Activated naive CD4-positive, alpha-beta T cell treated with anti-CD3 and anti-CD28 coated beads, Interleukin-2, amount 50 U/mL, for 24 hours (primary cell): ENCODE results near the gene CACNG1.

Source experiments
- H3K27ac Mint-ChIP-seq: one replicate; pipeline ENCODE4 v1.8.0; 2021; ENCODE audit warnings: mild to moderate bottlenecking, mixed read lengths
- H3K27me3 Mint-ChIP-seq: one replicate; pipeline ENCODE4 v1.8.0; 2021; ENCODE audit warnings: mixed read lengths
- H3K36me3 Mint-ChIP-seq: one replicate; pipeline ENCODE4 v1.8.0; 2021; ENCODE audit warnings: mixed read lengths
- H3K4me1 Mint-ChIP-seq: one replicate; pipeline ENCODE4 v1.8.0; 2021; ENCODE audit warnings: mixed read lengths
- H3K4me3 Mint-ChIP-seq: one replicate; pipeline ENCODE4 v1.8.0; 2021; ENCODE audit warnings: mild to moderate bottlenecking, mixed read lengths
- H3K9me3 Mint-ChIP-seq: one replicate; pipeline ENCODE4 v1.8.0; 2021; ENCODE audit warnings: mixed read lengths

The CACNG1 gene

DNA sequence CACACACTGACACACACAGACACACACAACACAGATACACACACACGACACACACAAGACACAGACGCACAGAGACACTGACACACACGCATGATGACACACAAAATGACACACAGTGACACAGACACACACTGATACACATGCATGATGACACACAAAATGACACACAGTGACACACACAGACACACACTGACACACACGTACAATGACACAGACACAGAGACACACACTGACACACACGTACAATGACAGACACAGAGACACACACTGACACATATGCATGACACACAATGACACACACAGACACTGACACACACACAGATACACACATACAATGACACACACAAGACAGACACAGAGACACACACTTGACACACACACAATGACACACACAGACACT is 10.3 kb downstream of the CACNG1 start:
- Mint-ChIP-seq H3K4me1 (no peaks in the 10 kb centered on the region), H3K4me3 (no peak overlapping the region), H3K9me3 (no peaks in the 10 kb centered on the region), H3K27me3 (no peaks in the 10 kb centered on the region), H3K27ac (no peak overlapping the region), H3K36me3 (no peaks in the 10 kb centered on the region)

DNA sequence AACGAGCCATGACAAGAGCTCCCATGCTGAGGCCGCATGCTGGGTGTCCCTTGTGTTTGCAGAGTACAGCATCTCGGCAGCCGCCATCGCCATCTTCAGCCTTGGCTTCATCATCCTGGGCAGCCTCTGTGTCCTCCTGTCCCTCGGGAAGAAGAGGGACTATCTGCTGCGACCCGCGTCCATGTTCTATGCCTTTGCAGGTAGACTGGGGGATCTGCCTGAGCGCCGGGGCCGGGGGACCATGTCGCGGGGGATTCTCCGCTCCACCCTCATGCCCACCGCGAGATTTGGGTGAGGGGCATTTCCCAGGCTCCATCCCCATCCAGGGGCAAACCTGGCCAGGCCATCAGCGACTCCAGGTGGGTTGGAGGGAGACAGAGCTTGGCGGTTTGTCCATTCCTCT is 10.7 kb downstream of the CACNG1 start:
- H3K4me1 Mint-ChIP-seq, result no peaks in the 10 kb centered on the region
- H3K36me3 Mint-ChIP-seq, result no peaks in the 10 kb centered on the region
- no peaks in the 10 kb centered on the region for H3K9me3 Mint-ChIP-seq
- H3K27me3 Mint-ChIP-seq, result no peaks in the 10 kb centered on the region
- no peak overlapping the region for H3K4me3 Mint-ChIP-seq
- H3K27ac Mint-ChIP-seq, result no peak overlapping the region

DNA sequence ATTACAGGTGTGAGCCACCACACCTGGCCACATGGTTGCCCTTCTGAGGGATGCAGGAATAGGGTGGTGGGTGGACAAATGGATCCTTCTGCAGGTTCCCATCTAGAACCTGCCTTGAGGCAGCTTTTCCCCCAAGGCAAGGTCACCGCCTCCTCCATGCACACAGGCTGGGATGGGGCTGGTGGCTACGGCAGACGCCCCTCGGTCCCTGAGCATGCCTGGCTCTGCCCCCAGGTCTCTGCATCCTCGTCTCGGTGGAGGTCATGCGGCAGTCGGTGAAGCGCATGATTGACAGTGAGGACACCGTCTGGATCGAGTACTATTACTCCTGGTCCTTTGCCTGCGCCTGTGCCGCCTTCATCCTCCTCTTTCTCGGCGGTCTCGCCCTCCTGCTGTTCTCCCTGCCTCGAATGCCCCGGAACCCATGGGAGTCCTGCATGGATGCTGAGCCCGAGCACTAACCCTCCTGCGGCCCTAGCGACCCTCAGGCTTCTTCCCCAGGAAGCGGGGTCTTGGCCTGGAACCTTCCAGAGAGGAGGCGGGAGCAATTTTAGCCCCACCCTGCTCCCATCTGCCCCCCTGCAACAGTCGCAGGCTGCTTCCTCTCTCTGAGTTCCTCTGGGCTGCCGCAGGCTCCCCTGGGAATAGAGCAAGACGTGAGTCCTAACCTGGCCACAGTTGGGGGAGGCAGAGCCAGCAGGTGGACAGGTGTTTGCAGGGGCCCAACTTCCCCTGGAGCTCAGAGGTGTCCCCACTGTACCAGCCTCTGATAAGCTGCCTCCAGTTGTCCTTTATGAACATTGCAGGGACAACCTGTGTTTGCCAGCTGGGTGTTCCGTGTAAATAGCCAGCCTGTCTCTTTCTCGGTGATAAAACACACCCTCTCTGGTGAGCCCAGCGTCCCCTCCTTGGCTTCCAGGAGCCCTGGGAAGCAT is 11.7 kb downstream of the CACNG1 start:
- Mint-ChIP-seq H3K4me3 (no peak overlapping the region), H3K9me3 (no peaks in the 10 kb centered on the region), H3K36me3 (peaks cover 7% of the 10 kb centered on the region), H3K4me1 (no peaks in the 10 kb centered on the region), H3K27ac (no peak overlapping the region), H3K27me3 (no peaks in the 10 kb centered on the region)

DNA sequence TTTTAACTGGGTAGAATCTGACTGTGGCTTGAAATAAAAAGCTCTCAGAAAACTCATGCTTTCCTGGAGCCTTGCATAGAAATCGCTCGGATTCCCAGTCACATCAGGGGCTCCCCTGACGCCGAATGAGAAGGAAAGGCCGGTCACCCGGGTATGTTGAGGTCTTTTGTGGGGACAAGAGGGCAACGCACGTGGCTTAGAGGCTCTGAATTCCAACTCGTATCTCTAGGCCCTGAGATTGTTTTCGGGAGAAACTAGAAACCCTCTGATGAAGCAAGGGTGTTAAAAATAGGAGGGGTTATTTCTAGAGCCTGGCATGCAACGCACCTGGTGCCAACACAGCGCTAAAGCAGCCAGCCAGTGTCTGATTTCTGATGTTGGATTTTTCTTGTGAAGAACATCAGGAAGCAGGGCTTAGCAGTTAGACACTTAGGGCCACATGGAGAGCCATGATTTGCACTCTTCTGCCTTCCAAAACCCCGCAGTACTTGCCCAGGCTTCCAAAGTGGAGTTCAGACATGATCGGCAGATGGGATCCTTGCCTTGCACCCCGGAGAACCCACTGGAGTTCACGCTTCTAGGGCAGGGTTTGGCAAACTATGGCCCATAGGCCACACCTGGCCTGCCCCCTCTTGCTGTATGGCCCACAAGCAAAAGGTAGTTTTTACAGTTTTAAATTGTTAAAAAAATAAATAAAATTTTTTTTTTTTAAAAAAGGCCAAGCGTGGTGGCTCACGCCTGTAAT is 12.6 kb downstream of the CACNG1 start:
- no peak overlapping the region for H3K4me3 Mint-ChIP-seq

DNA sequence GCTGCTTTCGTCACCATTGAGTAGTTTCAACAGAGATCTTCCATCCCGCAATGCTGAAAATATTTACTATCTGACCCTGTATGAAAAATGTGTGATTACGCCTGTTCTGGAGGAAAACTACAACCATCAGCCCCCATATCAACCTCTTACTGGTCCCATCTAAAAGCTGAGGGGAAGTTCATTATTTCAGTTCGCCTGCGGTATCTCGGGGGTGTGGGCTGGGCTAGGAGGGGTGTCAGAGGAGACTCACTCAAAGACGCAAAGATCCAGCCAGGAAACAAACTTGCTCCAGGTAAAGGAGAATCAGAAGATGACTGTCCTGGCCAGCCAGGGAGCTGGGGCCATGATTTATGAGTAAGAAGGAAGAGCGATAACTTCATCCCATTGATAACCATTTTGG is 13.7 kb downstream of the CACNG1 start:
- no peaks in the 10 kb centered on the region for H3K9me3 Mint-ChIP-seq
- no peak overlapping the region for H3K4me3 Mint-ChIP-seq
- peaks cover 7% of the 10 kb centered on the region for H3K36me3 Mint-ChIP-seq
- no peaks in the 10 kb centered on the region for H3K4me1 Mint-ChIP-seq
- H3K27ac Mint-ChIP-seq, result no peak overlapping the region
- H3K27me3 Mint-ChIP-seq, result no peaks in the 10 kb centered on the region

More for the DNA sequence above, 12.6 kb downstream of the CACNG1 start:
- Mint-ChIP-seq H3K4me1 (no peaks in the 10 kb centered on the region), H3K36me3 (peaks cover 7% of the 10 kb centered on the region), H3K27ac (no peak overlapping the region), H3K27me3 (no peaks in the 10 kb centered on the region), H3K9me3 (no peaks in the 10 kb centered on the region)

DNA sequence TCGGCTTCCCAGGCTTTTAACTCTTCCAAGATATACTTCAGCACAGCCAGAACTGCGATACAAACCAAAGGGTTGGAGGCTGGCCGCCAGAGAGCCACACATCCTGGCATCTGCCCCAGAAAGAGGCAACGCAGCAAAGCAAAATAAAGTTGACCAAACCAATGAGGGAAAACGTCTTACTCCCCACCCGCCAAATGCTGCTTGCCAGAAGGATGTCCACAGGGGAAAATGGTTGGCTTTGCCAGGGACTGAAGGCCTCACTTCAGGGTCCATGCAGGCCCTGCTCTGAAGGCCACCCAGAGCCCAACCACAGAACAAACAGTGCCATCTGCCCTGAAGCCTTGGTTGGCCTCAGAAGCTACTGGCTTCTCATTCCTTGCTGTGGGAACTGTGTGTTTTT is 15.0 kb downstream of the CACNG1 start:
- Mint-ChIP-seq H3K4me3 (no peak overlapping the region), H3K27ac (no peak overlapping the region), H3K27me3 (no peaks in the 10 kb centered on the region), H3K9me3 (no peaks in the 10 kb centered on the region), H3K36me3 (peaks cover 7% of the 10 kb centered on the region), H3K4me1 (no peaks in the 10 kb centered on the region)

DNA sequence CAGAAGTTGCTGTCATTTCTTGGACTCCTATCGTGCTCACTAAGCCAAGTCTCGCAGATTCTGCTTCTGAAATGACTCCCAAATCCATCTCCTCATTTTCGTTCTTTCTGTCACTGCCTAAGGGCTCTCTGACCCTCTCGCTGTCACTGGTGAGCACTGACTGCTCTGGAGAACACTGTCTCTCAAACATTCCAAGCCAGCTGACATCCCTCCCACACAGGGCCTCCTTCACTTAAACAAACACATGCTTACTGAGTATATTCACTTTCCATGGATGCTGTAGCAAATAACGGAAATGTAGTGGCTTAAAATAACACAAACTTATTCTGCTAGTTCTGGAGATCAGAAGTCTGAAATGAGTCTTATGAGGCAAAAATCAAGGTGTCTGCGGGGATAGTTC is 18.8 kb downstream of the CACNG1 start:
- Mint-ChIP-seq H3K36me3 (peaks cover 7% of the 10 kb centered on the region), H3K4me1 (no peaks in the 10 kb centered on the region), H3K4me3 (no peak overlapping the region), H3K9me3 (no peaks in the 10 kb centered on the region), H3K27ac (no peak overlapping the region), H3K27me3 (no peaks in the 10 kb centered on the region)

DNA sequence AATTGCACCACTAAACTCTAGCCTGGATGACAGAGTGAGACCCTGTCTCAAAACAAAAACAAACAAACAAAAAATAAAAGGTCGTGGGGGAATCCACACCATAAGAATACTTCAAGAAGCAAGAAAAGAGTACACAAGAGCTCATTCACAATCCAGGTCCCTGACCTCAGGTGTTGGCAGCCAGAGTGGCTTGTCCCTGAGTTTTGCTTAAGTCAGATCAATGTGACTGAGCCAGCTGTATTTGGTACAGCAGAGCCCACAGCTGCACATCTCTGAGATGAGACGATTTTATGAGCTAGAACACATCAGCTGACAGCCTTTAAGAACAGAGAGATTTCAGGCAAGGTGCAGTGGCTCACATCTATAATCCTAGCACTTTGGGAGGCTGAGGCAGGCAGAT is 22.4 kb downstream of the CACNG1 start:
- no peaks in the 10 kb centered on the region for H3K4me1 Mint-ChIP-seq
- H3K9me3 Mint-ChIP-seq, result no peaks in the 10 kb centered on the region
- H3K4me3 Mint-ChIP-seq, result no peak overlapping the region
- no peak overlapping the region for H3K27ac Mint-ChIP-seq
- no peaks in the 10 kb centered on the region for H3K27me3 Mint-ChIP-seq
- peaks cover 8% of the 10 kb centered on the region for H3K36me3 Mint-ChIP-seq

DNA sequence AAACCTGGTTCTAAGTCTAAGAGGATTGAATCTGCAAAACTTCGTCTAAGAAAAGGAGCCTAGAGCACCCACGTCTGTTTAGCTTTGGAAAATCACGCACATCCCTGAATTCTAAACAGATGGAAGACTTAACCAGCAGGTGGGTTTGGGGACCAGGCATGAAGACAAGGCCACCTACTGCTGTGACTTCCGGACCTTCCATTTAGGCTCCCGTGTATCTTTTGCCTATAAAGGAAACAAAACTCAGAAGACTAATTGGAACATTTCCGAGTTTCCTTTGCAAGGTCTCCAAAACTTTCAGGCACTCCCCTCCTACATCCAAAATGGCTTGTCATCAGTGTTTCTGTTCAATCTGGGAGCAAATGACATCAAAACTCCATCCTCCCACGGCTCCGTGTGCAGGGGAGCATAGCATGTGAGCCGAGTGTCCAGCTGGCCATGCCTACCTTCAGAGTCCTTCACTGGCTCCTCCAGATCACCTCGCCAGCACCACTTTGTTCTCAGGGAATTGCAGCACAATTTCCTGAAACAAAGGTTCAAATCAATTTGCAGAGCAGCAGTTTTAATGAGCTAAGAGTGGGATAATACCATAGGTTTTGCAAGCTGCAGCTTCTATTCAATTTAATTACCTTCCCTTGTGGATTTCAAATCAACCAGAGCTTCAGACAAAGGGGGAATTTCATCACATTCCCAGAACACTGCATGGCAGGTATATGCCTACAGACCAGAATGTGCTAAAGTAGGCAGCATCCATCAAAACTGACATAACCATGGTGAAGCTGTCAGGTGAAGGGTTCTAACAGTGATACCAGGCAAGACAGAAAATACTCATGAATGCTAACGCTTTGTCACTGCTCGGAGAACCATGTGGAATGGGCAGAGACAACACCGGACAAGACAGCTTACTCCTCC is 23.5 kb downstream of the CACNG1 start:
- peaks cover 9% of the 10 kb centered on the region for H3K36me3 Mint-ChIP-seq
- no peaks in the 10 kb centered on the region for H3K9me3 Mint-ChIP-seq
- H3K27me3 Mint-ChIP-seq, result no peaks in the 10 kb centered on the region
- no peaks in the 10 kb centered on the region for H3K4me1 Mint-ChIP-seq
- no peak overlapping the region for H3K27ac Mint-ChIP-seq
- H3K4me3 Mint-ChIP-seq, result no peak overlapping the region

DNA sequence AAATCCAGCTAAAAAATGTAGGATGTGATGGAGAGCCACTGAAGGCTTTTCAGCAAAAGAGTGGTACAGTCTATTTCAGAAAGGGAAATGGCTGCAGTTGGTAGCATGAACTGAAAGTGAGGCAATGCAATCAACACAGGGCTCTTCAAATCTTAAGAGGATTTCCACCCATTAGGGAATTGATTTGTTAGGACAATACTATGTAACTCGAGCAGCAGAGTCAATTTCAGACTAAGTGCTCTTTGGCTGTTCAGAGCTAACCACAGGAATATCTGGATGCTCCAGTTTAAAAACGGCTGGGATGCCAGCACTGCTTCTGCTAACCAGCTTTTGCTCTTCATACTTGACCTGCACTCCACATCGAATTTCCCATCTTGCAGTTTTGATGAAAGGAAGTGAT is 24.6 kb downstream of the CACNG1 start:
- Mint-ChIP-seq H3K36me3 (peaks cover 17% of the 10 kb centered on the region), H3K9me3 (no peaks in the 10 kb centered on the region), H3K27me3 (no peaks in the 10 kb centered on the region), H3K4me3 (no peak overlapping the region), H3K27ac (no peak overlapping the region), H3K4me1 (no peaks in the 10 kb centered on the region)

DNA sequence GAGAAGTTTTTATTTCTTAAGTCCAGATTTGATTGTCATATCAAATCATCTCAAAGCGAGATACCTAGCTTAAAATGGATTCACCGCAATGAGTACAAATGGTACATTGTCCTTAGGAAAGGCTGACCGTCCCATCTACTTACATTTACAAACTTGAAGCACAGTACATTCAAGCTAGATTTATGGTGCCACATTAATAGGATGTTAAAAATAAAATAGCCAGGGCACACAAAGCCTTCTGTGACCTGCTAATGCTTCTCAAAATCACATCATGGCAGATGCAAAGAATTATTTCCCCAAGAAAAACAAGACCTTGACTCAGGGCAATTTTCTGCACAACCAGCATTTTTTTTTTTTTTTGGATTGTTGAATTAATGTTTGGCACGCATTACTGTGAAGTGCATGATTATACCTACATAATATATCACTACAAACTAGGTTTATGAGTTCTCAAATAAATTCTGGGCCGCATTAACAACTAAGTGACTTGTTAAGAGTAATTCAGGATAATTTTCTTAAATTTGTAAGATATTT is 25.3 kb downstream of the CACNG1 start:
- Mint-ChIP-seq H3K9me3 (no peaks in the 10 kb centered on the region), H3K27me3 (no peaks in the 10 kb centered on the region), H3K36me3 (peaks cover 18% of the 10 kb centered on the region), H3K4me3 (no peak overlapping the region), H3K4me1 (no peaks in the 10 kb centered on the region), H3K27ac (no peak overlapping the region)

DNA sequence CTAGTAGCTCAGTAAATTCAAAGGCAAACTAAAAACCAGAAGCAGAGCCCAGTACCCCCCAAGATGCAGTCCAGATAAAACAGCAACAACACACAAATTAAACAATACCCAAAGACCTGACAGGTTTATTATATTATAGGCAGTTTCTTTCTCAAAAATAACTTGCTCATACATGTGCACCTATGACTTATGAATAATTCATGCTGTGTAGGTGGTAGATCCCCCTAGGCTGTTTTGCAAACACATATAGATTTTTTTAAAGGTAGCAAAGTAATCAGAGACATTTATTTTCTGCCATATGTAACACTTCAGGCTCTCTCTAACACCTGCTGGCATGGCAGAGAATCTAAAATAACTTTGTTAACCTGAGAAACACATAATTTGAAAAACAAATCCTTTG is 27.2 kb downstream of the CACNG1 start:
- Mint-ChIP-seq H3K4me3 (no peak overlapping the region), H3K27me3 (no peaks in the 10 kb centered on the region), H3K9me3 (no peaks in the 10 kb centered on the region), H3K4me1 (no peaks in the 10 kb centered on the region), H3K36me3 (peaks cover 23% of the 10 kb centered on the region), H3K27ac (no peak overlapping the region)

DNA sequence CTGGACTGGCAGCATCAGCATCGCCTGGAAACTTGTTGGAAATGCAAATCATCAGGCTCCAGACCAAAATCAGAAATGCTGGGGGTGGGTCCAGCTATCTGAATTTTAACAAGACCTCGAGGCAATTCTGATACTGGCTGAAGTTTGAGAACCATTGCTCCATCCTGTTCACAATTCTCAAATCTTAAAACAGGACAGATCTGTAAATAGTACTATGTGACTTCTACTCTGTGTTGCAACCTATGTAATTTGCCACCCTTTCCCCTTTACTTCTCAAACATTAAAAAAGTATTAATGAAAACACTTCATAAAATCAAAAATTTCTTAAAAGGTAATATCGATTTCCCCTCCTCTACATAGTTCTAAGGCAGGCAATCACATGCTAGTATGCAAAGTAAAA is 28.5 kb downstream of the CACNG1 start:
- no peaks in the 10 kb centered on the region for H3K27me3 Mint-ChIP-seq
- no peak overlapping the region for H3K27ac Mint-ChIP-seq
- no peaks in the 10 kb centered on the region for H3K9me3 Mint-ChIP-seq
- peaks cover 26% of the 10 kb centered on the region for H3K36me3 Mint-ChIP-seq
- H3K4me1 Mint-ChIP-seq, result no peaks in the 10 kb centered on the region
- no peak overlapping the region for H3K4me3 Mint-ChIP-seq

DNA sequence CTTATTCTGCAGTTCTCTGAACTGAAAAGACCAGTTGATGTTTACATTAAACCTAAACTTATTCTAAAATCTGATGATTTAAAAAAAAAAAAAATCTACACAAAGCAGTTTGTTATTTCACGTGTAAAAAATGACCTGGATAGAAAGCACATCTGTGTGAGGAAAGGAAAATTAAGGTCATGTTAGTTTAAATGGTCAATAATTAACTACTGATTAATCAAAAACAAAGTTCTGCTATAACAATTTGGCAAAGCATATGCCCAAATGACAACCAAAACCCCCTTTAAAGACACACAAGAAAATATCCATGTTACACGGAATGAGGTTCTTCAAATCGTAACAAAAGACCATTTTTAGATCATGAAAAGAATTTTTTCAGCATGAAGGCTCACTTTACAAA is 30.4 kb downstream of the CACNG1 start:
- Mint-ChIP-seq H3K27me3 (no peaks in the 10 kb centered on the region), H3K9me3 (no peaks in the 10 kb centered on the region), H3K36me3 (peaks cover 28% of the 10 kb centered on the region), H3K4me3 (no peak overlapping the region), H3K27ac (no peak overlapping the region), H3K4me1 (no peaks in the 10 kb centered on the region)

DNA sequence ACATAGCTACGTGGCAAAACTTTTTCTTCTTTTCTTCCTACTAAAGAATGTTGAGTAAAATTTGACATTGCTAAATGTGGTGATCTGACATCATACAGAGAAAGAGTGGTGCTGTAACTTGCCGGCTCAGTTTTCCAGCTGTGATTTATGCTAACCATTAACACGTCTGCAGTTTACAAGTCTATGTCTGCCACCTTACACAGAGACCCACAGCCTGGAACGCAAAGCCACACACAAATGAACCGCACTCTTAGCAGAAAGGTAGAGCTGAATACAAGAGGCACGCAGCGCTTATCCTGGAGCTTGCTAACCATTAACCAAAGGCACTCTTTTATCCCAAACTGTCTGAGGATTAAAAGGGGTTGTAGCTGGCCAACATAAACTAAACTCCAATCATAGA is 31.9 kb downstream of the CACNG1 start:
- Mint-ChIP-seq H3K4me1 (peaks cover 8% of the 10 kb centered on the region), H3K36me3 (peaks cover 27% of the 10 kb centered on the region), H3K4me3 (no peak overlapping the region), H3K9me3 (no peaks in the 10 kb centered on the region), H3K27ac (no peak overlapping the region), H3K27me3 (no peaks in the 10 kb centered on the region)
